MM.1S (cell line): Measurements from ENCODE around the gene CXCL17.

Source experiments
- EZH2phosphoT487 ChIP-seq: fragments of 300-600 bp; sonication (generic); IDR thresholded peaks from 2 replicates; pipeline ENCODE4 v1.6.1; 2018; ENCODE audit warnings: antibody characterized with exemption, low read length
- TF ChIP-seq, protein P1 (sequence below): fragments of 300-600 bp; sonication (generic); IDR thresholded peaks from 2 replicates; pipeline ENCODE4 v1.5.1; 2016; ENCODE audit warnings: antibody characterized with exemption, low read length, mixed read lengths

DNA sequence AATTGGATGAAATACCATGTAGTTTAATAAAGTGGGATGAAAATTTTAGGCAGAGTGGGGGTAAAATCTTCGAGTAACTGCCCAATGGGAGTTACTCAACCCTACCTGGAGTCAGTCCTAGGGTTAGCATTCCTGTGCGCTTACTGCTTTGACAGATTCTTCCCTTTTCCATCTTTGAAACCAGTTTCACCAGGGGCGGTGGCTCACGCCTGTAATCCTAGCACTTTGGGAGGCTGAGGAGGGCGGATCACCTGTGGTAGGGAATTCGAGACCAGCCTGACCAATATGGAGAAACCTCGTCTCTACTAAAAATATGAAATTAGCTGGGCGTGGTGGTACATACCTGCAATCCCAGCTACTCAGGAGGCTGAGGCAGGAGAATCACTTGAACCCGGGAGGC lies 37.0 kb upstream of the CXCL17 start:
- TF ChIP-seq, protein P1, sequence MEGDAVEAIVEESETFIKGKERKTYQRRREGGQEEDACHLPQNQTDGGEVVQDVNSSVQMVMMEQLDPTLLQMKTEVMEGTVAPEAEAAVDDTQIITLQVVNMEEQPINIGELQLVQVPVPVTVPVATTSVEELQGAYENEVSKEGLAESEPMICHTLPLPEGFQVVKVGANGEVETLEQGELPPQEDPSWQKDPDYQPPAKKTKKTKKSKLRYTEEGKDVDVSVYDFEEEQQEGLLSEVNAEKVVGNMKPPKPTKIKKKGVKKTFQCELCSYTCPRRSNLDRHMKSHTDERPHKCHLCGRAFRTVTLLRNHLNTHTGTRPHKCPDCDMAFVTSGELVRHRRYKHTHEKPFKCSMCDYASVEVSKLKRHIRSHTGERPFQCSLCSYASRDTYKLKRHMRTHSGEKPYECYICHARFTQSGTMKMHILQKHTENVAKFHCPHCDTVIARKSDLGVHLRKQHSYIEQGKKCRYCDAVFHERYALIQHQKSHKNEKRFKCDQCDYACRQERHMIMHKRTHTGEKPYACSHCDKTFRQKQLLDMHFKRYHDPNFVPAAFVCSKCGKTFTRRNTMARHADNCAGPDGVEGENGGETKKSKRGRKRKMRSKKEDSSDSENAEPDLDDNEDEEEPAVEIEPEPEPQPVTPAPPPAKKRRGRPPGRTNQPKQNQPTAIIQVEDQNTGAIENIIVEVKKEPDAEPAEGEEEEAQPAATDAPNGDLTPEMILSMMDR = no peak
- TF ChIP-seq EZH2phosphoT487 = no peak
